VCaP (cell line): ENCODE data around the gene GREB1.

Experiments
- H3K27ac ChIP-seq: fragments of 450-650 bp; 2 replicates; pipeline ENCODE4 v1.5.1; 2017
- CTCF ChIP-seq: fragments of 450-650 bp; conservative IDR thresholded peaks from 2 replicates; pipeline ENCODE4 v1.5.1; 2017; ENCODE audit warnings: mild to moderate bottlenecking, moderate library complexity

GREB1 gene

GRCh38 chr2:11493282-11493681 lies 40.6 kb upstream of the GREB1 start:
- no peak for TF ChIP-seq CTCF
- H3K27ac ChIP-seq = no peak overlapping the region

GRCh38 chr2:11494310-11494709 lies 39.5 kb upstream of the GREB1 start:
- H3K27ac ChIP-seq = no peak overlapping the region
- no peak for TF ChIP-seq CTCF

GRCh38 chr2:11495844-11496681 lies 37.8 kb upstream of the GREB1 start:
- no peak for TF ChIP-seq CTCF
- H3K27ac ChIP-seq = no peak overlapping the region

GRCh38 chr2:11498543-11499034 lies 35.3 kb upstream of the GREB1 start:
- TF ChIP-seq CTCF = no peak
- peak overlapping the region; percentile 70 for H3K27ac ChIP-seq

GRCh38 chr2:11499081-11499743 lies 34.6 kb upstream of the GREB1 start:
- TF ChIP-seq CTCF = no peak
- H3K27ac ChIP-seq = peak overlapping the region; percentile 70

GRCh38 chr2:11500702-11501303 lies 33.0 kb upstream of the GREB1 start:
- no peak for TF ChIP-seq CTCF
- H3K27ac ChIP-seq = no peak overlapping the region

- peak overlapping the region; percentile 15; the same call in 1 of the 2 replicates for H3K27ac ChIP-seq
- TF ChIP-seq CTCF = no peak
Measured at GRCh38 chr2:11502740-11503292, 31.0 kb upstream of the GREB1 start.
